Measurements from ENCODE around the gene CDC14A.

GRCh38 chr1:100512803-100513352 is 160.6 kb downstream of the CDC14A start:
- TF ChIP-seq CTCF (IDR thresholded peaks at IDR 0.05) (no peak), POLR2A (IDR thresholded peaks at IDR 0.05) (no peak)

All from adrenal gland (tissue), 5 donors.